GM12891 (cell line): ENCODE measurements around the gene ALDH4A1.

Experiments used
- POLR2A ChIP-seq: IDR thresholded peaks from 2 replicates; pipeline ENCODE4 v1.6.1; 2011; ENCODE audit warnings: low read depth, low read length, control low read depth
- POLR2AphosphoS5 ChIP-seq: IDR thresholded peaks from 2 replicates; pipeline ENCODE4 v1.6.1; 2011; ENCODE audit warnings: low read depth, low read length, control low read depth
- TAF1 ChIP-seq: IDR thresholded peaks from 2 replicates; pipeline ENCODE4 v1.6.1; 2011; ENCODE audit warnings: low read depth, low read length, control low read depth

- TF ChIP-seq TAF1 (no peak), POLR2A (no peak), POLR2AphosphoS5 (no peak)
Measured at GRCh38 chr1:18900303-18900841, 2.0 kb downstream of the ALDH4A1 start.
